Smooth muscle cell of the brain vasculature (primary cell): ENCODE measurements around the gene IFNAR2.
"Not testable (repeated sequence)": the region's sequence is repeated elsewhere in the genome, so short reads cannot be mapped to it uniquely, and the experiment has no call there.

Experiments
- DNase-seq: peaks from one replicate; pipeline ENCODE4 v3.0.0-alpha.2; 2012; ENCODE audit warnings: low read depth, low spot score

The IFNAR2 gene

GRCh38 chr21:33244082-33244778 lies 14.5 kb downstream of the IFNAR2 start:
- no peak for DNase-seq

GRCh38 chr21:33244779-33245105 lies 15.0 kb downstream of the IFNAR2 start:
- no peak for DNase-seq

GRCh38 chr21:33245289-33245918 lies 15.7 kb downstream of the IFNAR2 start:
- no peak for DNase-seq

- no peak for DNase-seq
These were observed 16.8 kb downstream of the IFNAR2 start for GRCh38 chr21:33246506-33246905.

GRCh38 chr21:33246963-33247362 lies 17.2 kb downstream of the IFNAR2 start:
- DNase-seq = no peak

- no peak for DNase-seq
These were observed 17.9 kb downstream of the IFNAR2 start for GRCh38 chr21:33247599-33247998.

GRCh38 chr21:33249331-33250002 lies 19.7 kb downstream of the IFNAR2 start:
- no peak for DNase-seq

- no peak for DNase-seq
These were observed 21.4 kb downstream of the IFNAR2 start for GRCh38 chr21:33251119-33251518.

GRCh38 chr21:33253382-33253781 lies 23.6 kb downstream of the IFNAR2 start:
- DNase-seq = not testable (repeated sequence)

GRCh38 chr21:33254766-33255165 lies 25.0 kb downstream of the IFNAR2 start:
- DNase-seq = no peak

GRCh38 chr21:33255404-33255803 lies 25.7 kb downstream of the IFNAR2 start:
- DNase-seq = no peak

GRCh38 chr21:33256019-33256418 lies 26.3 kb downstream of the IFNAR2 start:
- no peak for DNase-seq

- DNase-seq = no peak
These were observed 27.5 kb downstream of the IFNAR2 start for GRCh38 chr21:33257094-33257803.

- no peak for DNase-seq
These were observed 28.7 kb downstream of the IFNAR2 start for GRCh38 chr21:33258475-33258874.

- no peak for DNase-seq
These were observed 29.7 kb downstream of the IFNAR2 start for GRCh38 chr21:33259428-33259827.

GRCh38 chr21:33259995-33260394 lies 30.3 kb downstream of the IFNAR2 start:
- DNase-seq = no peak

GRCh38 chr21:33261635-33262034 lies 31.9 kb downstream of the IFNAR2 start:
- DNase-seq = no peak

GRCh38 chr21:33262921-33263320 lies 33.2 kb downstream of the IFNAR2 start:
- DNase-seq = no peak

GRCh38 chr21:33264561-33264960 lies 34.8 kb downstream of the IFNAR2 start:
- DNase-seq = no peak

GRCh38 chr21:33265664-33266049 lies 35.9 kb downstream of the IFNAR2 start:
- no peak for DNase-seq

GRCh38 chr21:33266050-33266788 lies 36.5 kb downstream of the IFNAR2 start, which contains the start of gene IL10RB:
IL10RB (plus strand) TSS chr21:33266367; CDS start chr21:33266466, 99 bp downstream.
- no peak for DNase-seq

- no peak for DNase-seq
These were observed 37.0 kb downstream of the IFNAR2 start for GRCh38 chr21:33266789-33267135.
